ENCODE data around the gene NDRG3.

GRCh38 chr20:36728986-36729385, 16.9 kb downstream of the NDRG3 start:
- TF ChIP-seq POLR2A (IDR thresholded peaks at IDR 0.05) (no peak), CTCF (IDR thresholded peaks at IDR 0.05) (no peak)
